Activated CD4-positive, alpha-beta T cell treated with anti-CD3 and anti-CD28 coated beads, Interleukin-2, amount 50 U/mL, for 16 hours (primary cell): ENCODE measurements around the gene ANKRD33B.

ENCODE experiments used
- DNase-seq: peaks from one replicate; pipeline ENCODE4 v3.0.0-alpha.2; 2020

ANKRD33B gene

DNA sequence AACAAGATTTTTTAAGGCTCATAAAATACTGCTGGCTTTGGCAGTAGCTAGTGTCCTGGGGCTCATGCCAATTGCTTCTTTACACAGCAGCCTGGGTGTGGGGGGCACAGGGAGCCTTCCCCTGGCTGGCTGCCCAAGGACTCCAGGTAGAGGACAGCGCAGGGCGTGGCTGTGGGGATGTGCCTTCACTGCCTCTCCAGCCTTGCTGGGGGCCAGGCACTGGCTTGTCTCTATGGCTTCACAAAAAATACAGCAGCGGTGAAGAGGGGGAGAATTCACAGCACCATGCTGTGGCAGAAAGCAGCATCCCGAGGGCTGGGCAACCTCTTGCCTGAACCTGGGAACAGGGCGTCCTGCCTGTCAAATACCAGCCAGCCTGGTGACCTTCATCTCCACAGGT is 139.8 kb downstream of the ANKRD33B start:
- DNase-seq = no peak

DNA sequence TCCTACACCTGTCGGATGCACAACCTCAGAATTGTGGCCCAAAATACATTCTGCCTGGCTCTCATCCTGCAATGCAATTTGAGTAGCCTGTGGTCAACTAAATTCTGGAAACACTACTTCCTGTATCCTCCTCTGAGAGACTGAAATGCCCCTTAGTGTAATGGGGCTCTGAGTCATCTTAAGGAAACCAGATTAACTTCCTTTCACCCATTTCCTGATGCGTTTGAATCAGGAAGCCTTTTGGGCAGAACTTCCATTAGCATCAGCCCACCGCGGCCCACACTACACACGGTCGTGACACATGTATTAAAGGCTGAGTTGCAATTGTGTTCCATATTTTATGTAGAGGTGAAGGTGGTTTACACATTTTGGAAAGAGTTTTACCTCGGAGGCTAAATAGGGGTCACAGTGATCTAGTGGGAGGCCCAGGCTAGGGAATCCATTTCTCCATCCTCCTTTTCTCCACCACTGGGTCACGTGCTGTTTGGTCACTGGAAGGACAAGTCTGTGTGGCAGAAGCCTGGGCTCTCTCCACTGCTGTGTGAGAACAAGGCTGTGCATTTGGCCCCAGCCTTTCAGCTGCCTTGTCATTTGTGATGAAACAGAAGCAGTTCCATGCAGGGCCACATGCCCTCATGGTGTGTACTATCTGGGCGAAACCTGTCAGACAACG is 141.2 kb downstream of the ANKRD33B start:
- DNase-seq = peak; percentile 50

GRCh38 chr5:10705747-10706146 is 141.9 kb downstream of the ANKRD33B start:
- no peak for DNase-seq

DNA sequence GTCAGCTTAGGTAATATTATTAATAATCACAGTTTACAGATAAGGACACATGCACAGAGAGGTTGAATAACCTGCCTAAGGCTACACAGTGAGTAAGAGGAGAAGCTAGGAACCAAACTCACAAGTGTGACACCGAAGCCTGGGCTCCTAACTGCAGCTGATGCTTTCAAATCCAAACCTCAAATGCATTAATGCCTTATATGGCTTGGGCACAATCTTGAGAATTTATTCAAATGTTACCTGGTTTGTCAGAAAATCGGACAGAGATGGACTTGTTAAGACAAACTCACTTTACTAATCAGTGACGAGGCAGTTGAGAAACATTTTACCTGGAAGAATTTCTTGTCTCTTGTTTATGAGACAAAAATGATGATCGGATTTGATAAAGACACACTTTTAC is 142.5 kb downstream of the ANKRD33B start:
- no peak for DNase-seq
